Activated gamma-delta T cell treated with anti-CD3 and anti-CD28 coated beads, Interleukin-2, amount 50 U/mL, for 16 hours (primary cell): Measurements from ENCODE around the gene COL23A1.

Source experiments
- DNase-seq: peaks from one replicate; pipeline ENCODE4 v3.0.0-alpha.2; 2020; ENCODE audit warnings: low read depth

Gene COL23A1

DNA sequence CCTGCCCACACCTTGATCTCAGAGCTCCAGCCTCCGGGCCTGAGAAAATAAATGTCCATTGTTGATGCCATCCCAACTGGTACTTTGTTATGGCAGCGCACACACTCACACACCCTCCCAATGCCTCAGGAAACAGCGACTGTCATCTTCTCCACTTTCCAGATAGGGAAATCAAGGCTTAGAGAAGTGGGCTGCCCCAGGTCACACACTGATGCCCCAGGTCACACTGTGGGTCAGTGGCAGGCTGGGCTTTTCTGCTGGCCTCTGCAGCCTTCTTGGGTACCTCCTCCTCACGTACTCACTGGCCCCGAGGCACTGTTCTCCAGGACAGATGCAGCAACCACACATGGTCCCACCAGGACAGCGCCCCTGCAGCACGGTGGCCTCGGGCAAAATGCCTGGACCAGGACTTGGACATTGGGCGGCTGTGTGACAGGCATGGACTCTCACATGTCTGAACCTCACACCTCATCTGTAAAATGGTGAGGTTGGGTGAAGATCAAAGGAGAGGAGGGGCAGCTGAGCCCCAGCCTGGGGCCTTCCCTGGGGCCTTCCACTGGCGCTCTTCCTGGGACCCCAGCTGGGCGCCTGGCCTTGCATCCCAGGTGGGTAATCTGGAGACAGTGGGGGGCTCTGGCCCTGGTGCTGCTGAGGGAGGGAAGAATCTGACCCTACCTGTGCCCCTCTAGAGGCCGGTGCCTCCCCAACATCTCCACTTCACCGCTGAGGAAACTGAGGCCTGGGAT lies 156.0 kb downstream of the COL23A1 start:
- DNase-seq: no peak

DNA sequence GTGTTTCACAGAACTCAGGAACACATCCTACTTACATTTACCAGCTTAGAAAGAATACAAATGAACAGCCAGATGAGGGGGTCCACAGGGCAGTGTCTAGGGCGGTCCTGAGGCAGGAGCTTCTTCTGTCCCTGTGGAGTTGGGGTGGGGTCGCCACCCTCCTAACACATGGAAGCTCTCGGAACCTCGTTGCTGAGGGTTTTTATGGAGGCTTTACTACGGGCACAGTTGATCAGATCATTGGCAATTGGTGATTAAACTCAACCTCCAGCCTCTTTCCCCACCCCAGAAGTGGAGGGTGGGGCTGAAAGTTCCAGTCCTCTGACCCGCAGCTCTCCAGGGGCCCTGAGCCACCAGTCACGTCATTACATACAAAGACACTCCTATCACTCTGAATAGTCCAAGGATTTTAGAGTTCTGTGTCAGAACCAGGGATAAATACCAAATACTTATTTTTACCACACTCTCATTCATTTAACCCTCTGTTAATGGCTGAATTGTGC lies 156.9 kb downstream of the COL23A1 start:
- no peak for DNase-seq

DNA sequence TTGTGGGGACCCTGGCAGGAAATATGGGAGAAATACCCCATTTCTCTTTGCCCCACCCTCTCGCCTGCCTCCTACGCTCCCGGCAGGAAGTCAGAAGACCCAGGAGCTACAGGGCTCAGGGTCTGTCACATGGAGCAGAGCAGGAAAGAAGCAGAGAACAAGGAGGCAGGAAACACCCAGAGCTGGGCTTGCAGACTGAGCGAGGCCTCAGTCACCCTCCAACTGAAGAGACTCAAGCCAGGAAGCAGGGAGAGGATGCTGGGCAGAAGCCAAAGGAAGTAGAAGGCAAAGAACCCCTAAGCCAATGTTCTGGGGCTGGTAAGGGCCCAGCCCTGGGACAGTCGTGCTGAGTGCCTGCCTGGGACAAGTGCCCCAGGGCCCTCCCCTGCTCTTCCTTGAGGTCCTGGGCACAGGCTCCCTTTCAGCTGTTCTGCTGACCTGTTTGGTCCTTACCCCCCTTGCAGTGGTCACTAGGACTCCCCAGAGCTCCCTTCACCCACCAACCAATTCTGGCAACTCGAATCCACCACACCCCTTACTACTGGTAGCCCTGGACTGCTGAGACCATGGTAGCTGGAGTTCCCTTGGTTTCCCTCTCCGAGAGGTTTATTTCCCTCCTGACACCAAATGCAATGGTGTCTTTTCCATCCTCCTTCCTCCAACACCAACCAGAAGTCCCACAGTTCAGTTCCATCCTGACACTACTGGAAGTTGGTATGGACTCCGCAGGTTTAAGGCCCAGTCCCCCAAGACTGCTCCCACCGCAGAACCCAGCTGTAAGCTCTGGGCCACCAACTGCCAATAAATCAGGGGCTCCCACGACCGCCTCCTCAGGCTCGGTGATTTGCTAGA lies 157.5 kb downstream of the COL23A1 start:
- DNase-seq: no peak

DNA sequence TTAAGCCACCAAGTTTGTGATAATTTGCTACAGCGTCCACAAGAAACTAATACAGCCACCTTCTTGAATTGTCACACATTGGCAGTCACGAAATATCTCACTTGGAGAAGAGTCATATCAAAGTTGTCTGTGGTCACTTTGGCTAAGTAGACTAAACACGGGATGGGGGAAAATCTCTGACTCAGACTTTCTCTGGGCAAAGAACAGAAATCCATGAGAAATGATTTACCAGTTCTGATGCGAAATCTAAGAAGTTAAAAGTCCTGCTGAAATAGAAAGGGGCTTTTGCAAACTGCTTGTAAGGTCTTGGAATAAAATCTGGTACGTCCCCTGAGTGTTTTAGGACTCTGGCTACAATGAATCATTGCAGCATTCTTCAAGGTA lies 158.4 kb downstream of the COL23A1 start:
- no peak for DNase-seq

DNA sequence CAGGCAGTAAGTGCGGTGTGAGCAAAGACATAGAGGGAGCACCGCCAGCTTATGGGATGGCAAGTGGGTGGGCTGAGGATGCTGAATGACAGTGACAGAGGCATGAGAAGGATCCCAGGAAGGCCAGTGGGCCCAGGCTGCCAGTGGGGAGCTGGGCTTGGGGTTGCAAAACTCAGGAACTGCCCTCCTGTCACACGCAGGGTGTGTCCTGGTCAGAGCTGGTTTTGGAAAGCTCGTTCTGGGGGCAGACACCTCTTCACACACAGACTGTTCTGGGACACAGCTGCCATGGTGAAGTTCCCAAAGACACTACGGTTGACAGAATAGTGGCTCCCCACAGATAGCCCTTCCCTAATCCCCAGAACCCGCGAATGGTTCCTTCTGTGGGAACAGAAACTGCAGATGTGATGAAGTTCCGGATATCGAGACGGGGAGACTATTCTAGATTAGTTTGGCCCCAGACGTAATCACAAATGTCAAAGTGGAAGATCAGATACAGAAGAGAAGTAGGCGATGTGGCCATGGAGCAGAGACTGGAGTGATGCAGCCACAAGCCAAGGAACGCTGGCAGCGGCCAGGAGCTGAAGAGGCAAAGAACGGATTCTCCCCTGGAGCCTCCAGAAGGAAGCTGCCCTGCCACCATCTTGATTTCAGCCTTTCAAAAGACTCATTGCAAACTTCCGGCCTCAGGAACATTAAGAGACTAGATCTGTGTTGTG lies 159.0 kb downstream of the COL23A1 start:
- DNase-seq: no peak

DNA sequence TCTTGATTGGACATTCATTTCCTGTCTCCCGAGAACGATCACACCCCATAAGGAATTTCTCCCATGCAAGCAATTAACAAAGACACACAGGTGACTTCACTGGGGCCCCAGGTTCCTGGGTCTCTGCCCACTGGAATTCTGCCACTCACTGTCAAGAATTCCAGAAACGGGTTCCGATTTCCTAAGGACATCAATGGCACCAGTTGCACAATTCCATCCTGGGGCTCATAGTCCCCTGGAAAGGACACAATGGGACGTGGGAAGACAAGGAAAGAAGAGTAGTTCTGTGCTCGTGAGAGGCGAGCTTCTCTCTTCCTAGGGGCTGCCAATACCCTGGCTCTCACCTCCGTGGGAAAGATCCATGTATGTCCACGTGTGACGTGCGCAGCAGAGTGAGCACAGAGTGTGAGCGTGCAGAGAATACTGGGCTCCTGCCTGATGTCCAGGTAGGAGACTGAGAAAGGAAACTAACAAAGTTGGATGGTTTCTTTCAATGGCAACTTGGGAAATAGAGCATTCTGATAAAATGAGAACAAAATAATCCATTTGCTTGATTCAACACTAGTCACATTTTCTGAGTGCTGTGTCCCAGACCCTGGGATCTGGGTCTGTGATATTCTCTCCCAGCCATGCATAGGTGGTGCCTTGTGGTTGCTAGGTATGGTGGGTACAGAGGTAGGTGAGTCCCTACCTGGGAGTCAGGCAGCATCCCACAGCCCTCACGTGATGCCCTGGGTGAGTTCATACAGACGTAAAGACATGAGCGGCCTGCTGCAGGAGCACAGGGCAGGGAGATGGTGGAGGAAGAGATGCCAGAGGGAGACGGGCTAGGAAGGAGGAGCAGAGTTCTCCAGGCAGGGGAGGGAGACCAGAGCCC lies 159.8 kb downstream of the COL23A1 start:
- DNase-seq: no peak

DNA sequence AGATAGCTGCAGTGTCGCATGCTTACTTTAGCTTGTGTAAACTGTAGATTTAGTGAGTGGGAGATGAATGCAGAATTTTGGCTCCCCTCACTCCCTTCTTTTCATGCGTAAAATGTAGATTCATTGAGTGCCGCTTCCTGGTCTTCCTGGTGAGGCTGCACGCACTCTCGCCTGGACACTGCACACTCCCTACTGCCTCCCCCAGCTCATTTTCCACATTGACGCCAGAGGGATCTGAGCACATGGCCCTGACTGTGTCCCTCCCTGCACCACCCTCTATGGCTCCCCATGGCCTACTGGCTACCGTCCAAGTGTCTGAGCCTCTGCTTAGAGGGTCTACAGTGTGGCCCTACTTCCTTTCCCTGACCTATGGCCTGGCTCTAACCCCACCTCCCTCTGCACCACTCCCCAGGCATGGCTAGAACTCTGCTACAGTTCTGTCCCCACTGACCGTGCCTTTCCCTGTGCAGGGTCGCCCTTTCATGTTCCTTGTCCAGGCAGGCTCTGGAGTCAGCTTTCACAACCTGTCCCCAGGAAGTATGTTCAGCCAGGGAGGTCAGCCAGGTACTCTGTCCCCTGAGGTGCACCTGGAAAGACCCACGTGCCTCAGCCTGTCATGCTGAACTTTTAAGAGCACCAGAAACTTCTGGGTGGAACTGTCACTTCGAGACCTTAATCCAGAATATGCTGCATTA lies 160.6 kb downstream of the COL23A1 start:
- DNase-seq: no peak

DNA sequence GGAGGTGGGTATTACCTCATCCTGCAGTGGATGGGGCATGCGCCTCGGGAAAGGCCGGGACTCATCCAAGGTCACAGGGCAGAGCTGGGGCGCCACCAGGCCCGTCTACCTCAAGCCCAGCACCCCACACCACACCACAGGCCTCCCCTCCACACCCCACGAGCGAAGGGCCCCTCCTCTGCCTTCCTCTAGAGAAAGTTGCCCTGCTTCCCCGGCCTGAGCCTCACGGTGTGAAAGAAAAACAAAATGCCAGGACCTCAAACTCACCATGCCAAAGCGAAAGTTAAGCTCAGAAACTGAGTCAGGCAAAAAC lies 161.1 kb downstream of the COL23A1 start:
- DNase-seq: no peak

DNA sequence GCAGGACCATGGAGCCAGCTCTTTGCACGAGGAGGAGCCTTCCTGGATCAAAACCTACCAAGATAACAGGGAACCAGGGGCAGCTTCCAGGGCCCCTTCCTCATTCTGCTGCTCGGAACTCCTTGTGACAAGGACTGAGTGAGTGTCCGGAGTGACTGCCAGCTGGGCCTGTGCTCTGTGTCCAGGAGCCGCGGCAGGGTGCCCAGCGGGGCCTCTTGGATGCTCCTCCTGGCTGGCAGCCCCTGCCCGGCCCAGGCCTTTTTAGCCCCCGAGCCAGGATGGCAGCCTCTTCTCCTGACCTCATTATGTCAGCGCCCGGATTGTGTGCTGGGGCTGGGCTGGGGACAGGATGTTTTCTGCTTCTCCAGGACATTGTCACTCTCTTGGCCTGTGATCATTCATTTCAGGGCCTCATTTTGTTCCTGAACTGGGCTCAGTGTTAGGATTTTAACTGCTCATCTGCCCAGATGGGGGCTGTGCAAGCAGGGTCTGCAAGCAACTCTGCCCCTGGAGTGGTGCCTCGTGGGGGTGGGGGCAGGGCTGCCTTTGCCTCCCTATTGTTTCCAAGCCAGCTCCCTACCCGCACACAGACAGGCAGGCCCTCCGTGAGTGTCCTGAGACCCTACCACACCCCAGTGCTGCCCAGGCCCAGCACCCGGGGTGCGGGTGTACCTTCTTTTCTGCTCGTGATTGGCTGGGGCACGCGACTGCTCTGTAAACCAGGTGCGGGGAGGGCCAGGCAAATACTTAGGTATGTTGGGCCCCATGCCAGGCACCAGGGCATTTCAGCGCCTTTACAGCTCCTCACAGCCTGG lies 161.6 kb downstream of the COL23A1 start:
- no peak for DNase-seq

DNA sequence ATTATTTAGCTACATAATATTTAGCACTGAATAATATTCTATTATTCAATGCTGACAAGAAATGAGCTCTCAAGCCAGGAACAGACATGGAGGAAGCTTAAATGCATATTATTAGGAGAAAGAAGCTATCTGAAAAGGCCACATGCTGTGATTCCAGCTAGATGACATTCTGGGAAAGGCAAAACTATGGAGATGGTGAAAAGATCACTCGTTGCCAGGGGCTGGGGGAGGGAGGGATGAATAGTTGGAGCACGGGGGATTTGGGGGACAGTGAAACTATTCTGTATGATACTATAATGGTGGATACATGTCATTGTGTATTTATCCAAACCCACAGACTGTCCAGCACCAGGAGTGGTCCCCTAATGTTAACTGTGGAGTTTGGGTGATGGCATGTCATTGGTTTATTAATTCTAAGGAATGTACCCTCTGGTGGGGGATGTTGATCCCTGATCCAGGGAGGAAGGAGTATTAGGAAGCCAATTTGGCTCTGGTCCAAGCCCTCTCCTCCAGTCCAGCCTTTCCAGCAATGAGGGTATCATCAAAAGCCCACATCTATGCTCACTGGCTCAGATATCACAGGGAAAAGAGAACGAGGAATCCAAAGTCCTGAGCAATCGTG lies 162.5 kb downstream of the COL23A1 start:
- no peak for DNase-seq

DNA sequence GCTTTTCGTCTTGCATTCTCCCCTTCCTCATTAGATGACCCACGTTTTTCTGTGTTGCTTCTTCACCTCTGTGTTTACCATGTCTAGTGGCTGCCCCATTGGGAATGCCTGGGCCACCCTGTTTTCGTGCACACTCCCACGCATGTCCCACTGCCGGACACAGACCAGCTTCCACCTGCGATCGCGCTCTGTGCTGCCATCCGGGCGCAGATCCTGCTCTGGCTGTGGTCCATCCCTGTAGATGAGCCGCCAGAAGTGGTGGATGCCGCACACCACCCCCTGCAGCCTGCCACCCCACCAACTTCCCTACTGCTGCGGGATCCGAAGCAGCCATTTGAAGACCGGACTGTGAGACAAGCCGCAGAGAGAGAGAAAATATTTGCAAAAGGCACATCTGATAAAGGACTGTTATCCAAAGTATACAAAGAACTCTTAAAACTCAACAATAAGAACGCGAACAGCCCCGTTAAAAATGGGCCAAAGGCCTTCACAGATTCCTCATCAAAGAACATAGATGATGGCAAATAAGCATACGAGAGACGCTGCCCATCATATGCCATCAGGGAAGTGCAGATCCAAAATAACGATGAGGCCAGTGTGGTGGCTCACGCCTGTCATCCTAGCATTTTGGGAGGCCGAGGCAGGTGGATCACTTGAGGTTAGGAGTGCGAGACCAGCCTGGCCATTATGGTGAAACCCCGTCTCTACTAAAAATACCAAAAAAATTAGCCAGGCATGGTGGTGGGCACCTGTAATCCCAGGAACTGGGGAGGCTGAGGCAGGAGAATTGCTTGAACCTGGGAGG lies 163.7 kb downstream of the COL23A1 start:
- no peak for DNase-seq

DNA sequence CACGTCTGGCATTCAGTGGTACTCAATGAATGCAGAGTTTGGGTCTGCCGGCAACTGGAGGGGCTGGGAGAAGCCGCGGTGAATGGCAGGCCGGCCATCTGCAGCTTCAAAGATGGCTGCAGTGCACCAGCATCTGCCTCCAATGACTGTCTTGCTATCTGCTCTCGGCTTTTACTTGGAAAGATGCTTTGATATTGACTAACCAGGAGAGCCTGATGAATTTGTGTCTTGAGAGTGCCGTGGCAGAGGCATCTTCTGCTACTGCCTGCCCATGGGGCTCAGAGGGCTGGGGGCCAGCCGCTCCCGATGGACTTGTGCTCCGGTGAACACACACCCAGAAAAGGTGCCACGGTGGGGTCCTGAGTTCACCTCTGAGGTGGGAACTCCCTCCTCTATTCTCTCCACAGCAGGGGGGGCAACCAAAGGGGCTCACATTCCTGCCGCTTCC lies 164.5 kb downstream of the COL23A1 start:
- DNase-seq: no peak

DNA sequence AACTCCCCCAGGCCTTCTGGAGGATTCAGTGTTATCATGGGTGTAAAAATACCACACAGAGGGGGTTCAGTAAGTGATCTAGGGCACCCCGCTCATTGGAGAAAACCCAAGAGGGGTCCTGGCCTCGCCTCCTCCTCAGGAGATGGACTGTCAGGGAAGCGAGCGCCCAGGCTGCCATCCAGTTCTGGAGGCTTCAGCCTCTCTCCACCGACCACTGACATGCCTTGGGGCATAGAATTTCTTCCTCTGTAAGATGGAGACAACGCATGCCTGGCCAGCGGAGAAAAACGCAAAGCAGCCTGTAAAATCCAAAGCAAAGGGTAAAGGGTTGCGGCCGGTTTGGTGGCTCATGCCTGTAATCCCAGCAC lies 165.4 kb downstream of the COL23A1 start:
- DNase-seq: no peak

DNA sequence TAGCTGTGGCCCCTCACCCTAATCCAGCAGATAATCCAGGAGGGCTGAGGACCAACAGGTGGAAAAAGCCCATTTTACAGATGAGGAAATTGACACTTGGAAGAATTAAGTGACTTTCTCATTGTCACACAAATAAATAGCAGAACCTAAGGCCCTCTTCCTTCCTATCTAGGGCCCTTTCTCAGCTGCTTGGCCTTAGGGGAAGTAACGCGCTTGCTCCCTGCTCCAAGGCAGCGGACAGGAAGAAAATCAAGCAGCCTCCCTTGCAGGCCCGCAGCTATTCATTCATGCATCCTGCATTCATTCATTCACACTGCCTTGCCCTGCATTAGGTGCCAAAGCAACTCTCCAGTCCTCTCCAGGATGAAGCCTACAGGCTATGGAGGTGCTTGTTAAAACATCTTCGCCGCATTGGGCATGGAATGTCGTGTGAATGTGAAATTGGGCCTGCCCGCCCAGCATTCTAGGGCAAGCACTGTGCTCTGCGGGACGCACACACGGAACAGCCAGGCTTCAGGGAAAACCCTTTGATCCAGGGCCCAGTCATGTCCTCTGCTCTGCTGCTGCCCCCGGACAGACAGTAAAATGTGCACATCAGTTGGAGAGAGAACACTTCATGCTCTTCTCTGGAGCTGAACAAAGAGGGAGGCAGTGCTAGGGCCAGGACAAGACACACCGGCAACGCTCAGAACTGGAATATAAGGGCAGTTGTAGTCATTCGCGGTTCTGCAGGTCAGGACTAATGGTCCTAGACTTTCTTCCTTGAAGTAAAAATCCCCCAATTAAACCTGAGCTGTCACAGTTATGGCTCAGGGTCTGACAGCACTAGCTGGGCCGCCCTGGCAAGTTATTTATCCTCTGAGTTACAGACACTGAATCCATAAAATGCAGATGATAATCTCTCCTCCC lies 166.0 kb downstream of the COL23A1 start:
- DNase-seq: no peak

DNA sequence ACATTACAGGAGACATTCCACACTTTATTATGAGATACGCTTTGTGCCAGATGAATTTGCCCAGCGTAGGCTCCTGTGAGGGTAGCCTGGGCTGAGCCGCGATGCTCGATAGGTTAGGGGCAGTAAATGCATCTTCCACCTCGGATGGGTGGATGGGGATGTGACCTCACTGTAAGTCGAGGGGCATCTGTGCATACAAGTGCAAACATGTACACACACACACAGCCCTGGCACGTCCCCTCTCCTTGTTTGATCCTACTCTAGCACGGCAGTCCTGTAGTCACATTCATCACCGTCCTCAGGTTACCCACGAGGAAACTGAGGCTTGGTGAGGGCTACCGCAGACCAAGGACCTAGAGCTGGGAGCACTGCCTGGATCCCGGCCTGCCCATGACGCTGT lies 166.8 kb downstream of the COL23A1 start:
- DNase-seq: no peak

DNA sequence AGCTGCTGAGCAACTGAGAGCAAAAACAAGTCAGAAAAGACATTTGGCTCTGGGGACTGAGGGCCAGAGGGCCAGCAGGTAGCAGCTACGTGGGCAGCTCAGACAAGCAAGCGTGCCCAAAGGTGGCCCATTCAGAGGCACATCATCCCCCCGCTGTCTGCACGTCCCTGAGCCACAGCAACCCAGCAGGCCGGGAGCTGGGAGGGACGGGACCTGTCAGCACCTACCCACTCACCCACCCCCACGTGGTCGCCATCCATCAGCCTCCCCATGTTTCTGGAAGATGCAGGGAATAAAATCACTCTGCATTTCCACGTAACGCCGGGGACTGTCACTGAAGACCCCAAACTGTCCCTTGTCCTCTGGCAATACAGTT lies 167.8 kb downstream of the COL23A1 start:
- DNase-seq: no peak

DNA sequence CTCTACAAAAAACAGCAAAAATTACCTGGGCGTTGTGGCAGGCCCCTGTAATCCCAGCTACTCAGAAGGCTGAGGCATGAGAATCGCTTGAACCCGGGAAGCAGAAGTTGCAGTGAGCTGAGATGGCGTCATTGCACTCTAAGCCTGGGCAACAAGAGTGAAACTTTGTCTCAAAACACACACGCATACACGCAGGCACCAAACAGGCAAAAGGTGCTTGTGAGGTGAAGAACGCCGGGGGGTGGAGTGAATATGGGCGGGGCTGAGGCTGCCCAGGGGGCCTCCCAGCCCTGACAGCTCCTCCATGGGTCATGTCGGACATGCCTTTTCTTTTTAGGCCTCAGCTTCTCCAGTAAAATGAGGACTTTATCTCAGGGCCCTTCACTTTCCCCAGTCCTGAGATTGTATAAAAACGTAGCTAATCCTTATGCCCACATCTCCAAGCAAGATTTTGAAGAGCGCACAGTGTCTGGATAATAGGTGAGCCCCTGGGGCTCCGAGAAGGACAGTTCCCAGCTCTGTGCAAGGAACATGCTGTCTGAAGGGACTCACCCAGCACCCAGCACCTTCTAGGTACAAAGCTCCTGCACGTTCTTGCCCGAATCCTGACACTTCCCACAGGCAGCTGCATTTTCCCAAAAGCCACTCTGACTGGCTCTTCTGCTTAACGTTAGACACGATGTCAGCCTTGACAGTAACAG lies 168.3 kb downstream of the COL23A1 start:
- no peak for DNase-seq
